Sigmoid colon (tissue), 7 donors: Measurements from ENCODE around the gene KAZN. TPM values are rescaled to one million over a fixed set of nuclear protein-coding genes. Genes with fewer than 3 reads are reported as not detected.

ENCODE experiments used
- DNase-seq: peaks from one replicate; pipeline ENCODE4 v3.0.0-alpha.2; 2019
- H3K27ac ChIP-seq, 4 donors: fragments of 200-600 bp; sonication (generic); one replicate each; pipeline ENCODE4 v1.5.1; 2016 to 2019; ENCODE audit warnings: mild to moderate bottlenecking in 1 of 4
- H3K27me3 ChIP-seq, 3 donors: fragments of 200-600 bp; sonication (generic); one replicate each; pipeline ENCODE4 v1.5.1; 2019; ENCODE audit warnings: mild to moderate bottlenecking in 1 of 3
- H3K36me3 ChIP-seq, 4 donors: fragments of 200-600 bp; sonication (generic); one replicate each; pipeline ENCODE4 v1.5.1; 2016 to 2019
- H3K4me1 ChIP-seq, 4 donors: fragments of 200-600 bp; sonication (generic); one replicate each; pipeline ENCODE4 v1.5.1; 2017 to 2019
- H3K4me3 ChIP-seq, 4 donors: fragments of 200-600 bp; sonication (generic); one replicate each; pipeline ENCODE4 v1.5.1; 2017 to 2019; ENCODE audit warnings: mild to moderate bottlenecking in 2 of 4, moderate library complexity in 1 of 4
- H3K9me3 ChIP-seq, 4 donors: fragments of 200-600 bp in 3 of 4; sonication (generic) in 3 of 4; one replicate each; pipeline versions ENCODE4 v1.5.1 to v1.6.1; 2013 to 2019
- EP300 ChIP-seq, 4 donors: sonication (generic); formaldehyde crosslinking; IDR thresholded peaks; one replicate each; pipeline ENCODE4 v1.6.1; 2017; ENCODE audit warnings: antibody characterized with exemption in 4 of 4
- POLR2A ChIP-seq, 2 donors: fragments of 450-650 bp; IDR thresholded peaks; one replicate each; pipeline ENCODE4 v1.6.1; 2016; ENCODE audit warnings: antibody characterized with exemption in 2 of 2, mild to moderate bottlenecking in 2 of 2, moderate library complexity in 2 of 2
- POLR2AphosphoS5 ChIP-seq, 4 donors: sonication (generic); formaldehyde crosslinking; IDR thresholded peaks; one replicate each; pipeline ENCODE4 v1.6.1; 2017; ENCODE audit warnings: antibody characterized with exemption in 4 of 4
- WGBS, 2 donors: extraction: QIAGEN DNeasy Blood & Tissue Kit; methylation state at CpG; one replicate each; pipeline ENCODE4 v1.1.7; 2013; 5-methylcytosine and 5-hydroxymethylcytosine counted together
- intact Hi-C: fragments of 100-400 bp; cut with DNase I; formaldehyde crosslinking; loops from one replicate; pipeline ENCODE4 v1.15.1; 2023
- polyA plus RNA-seq, 3 donors: library from polyadenylated mRNA; stranded (reverse); fragments of 200-250 nt; gene quantifications; one replicate each; pipeline ENCODE4 v1.2.3, GENCODE V29; 2013
- total RNA-seq, 4 donors: library from RNA; depleted of rRNA; stranded (reverse); fragments of >200 nt; gene quantifications; one replicate each; pipeline ENCODE4 v1.1.0, GENCODE V29; 2016
- TF ChIP-seq, protein P1 (sequence below), 4 experiments: fragments of 450-650 bp in 3 of 4; fragments of 200-600 bp in 1 of 4; IDR thresholded peaks; one replicate each; pipeline ENCODE4 v1.5.1; 2016 to 2019; ENCODE audit warnings: antibody characterized with exemption in 4 of 4, mild to moderate bottlenecking in 3 of 4, moderate library complexity in 2 of 4
- donor health status: healthy with polysubstance abuse.
- donor health status: Bipolar disorder and iron deficiency.
- donor health status: healthy.

The KAZN gene
- total and polyA plus RNA-seq, 7 donors, result 2.5 to 11.4 (median 5.6) TPM

DNA sequence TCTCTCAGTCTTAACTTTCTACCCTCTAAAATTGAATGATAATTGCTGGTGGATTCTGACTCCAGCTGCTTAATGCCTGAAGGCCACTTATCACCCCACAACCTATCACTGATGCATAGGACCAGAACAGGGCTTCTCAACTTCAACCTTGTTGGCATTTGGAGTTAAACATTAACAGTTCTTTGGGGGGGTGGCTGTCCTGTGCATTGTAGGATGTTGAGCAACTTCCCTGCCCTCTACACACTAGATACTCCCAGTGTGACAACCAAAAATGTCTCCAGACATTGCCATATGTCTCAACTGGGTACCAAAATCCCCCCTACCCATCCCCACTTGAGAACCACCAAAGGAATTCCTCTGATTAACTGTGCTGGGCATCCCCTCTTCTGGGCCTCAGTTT is 279.6 kb downstream of the KAZN start:
- Histone ChIP-seq H3K27ac (no peak overlapping the region), H3K4me3 (no peak overlapping the region), H3K4me1 (no peaks in the 10 kb centered on the region), H3K36me3 (no peaks in the 10 kb centered on the region), H3K27me3 (no peaks in the 10 kb centered on the region), H3K9me3 (no peaks in the 10 kb centered on the region)
- TF ChIP-seq POLR2A (IDR thresholded peaks at IDR 0.05) (no peak), POLR2AphosphoS5 (IDR thresholded peaks at IDR 0.05) (no peak), EP300 (IDR thresholded peaks at IDR 0.05) (no peak)
- TF ChIP-seq, protein P1, sequence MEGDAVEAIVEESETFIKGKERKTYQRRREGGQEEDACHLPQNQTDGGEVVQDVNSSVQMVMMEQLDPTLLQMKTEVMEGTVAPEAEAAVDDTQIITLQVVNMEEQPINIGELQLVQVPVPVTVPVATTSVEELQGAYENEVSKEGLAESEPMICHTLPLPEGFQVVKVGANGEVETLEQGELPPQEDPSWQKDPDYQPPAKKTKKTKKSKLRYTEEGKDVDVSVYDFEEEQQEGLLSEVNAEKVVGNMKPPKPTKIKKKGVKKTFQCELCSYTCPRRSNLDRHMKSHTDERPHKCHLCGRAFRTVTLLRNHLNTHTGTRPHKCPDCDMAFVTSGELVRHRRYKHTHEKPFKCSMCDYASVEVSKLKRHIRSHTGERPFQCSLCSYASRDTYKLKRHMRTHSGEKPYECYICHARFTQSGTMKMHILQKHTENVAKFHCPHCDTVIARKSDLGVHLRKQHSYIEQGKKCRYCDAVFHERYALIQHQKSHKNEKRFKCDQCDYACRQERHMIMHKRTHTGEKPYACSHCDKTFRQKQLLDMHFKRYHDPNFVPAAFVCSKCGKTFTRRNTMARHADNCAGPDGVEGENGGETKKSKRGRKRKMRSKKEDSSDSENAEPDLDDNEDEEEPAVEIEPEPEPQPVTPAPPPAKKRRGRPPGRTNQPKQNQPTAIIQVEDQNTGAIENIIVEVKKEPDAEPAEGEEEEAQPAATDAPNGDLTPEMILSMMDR (IDR thresholded peaks at IDR 0.05), result no peak
- DNase-seq, result no peak
- intact Hi-C loops, result no loop called here

DNA sequence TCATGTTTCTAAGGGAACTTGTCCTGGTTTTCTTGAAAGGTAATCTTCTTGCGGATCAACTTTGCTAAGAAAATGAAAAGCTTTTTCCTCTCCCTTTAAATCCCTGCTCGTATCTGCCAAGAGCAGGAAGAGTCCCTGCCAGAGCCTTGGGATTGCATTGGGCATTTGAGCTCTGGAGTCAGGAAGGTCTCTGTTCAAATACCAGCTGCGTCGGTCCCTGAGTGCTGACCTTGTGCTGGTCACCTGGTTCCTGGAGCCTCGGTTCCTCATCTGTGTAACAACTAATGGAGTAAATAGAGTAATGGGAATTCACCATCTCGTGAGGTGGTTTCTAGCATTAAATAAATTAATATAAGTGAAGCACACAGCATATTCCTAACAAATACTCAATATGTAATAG is 280.5 kb downstream of the KAZN start:
- DNase-seq, result no peak
- H3K4me1 ChIP-seq, result no peaks in the 10 kb centered on the region
- H3K27me3 ChIP-seq, result no peaks in the 10 kb centered on the region
- WGBS, 2 donors, result 85 to 95% methylated on average over 6 of the region's 6 CpGs
- no peaks in the 10 kb centered on the region for H3K9me3 ChIP-seq
- intact Hi-C loops, result no loop called here
- H3K36me3 ChIP-seq, result no peaks in the 10 kb centered on the region
- TF ChIP-seq, protein P1 (IDR thresholded peaks at IDR 0.05), result no peak
- TF ChIP-seq POLR2AphosphoS5 (IDR thresholded peaks at IDR 0.05) (no peak), EP300 (IDR thresholded peaks at IDR 0.05) (no peak), POLR2A (IDR thresholded peaks at IDR 0.05) (no peak)
- H3K27ac ChIP-seq, result no peak overlapping the region
- no peak overlapping the region for H3K4me3 ChIP-seq

GRCh38 chr1:14880456-14881316 is 282.2 kb downstream of the KAZN start:
- no peak for DNase-seq
- Histone ChIP-seq H3K36me3 (no peaks in the 10 kb centered on the region), H3K9me3 (no peaks in the 10 kb centered on the region), H3K4me1 (no peaks in the 10 kb centered on the region), H3K27ac (peak overlapping the region in 1 of 4 donors; percentile 3), H3K27me3 (no peaks in the 10 kb centered on the region), H3K4me3 (no peak overlapping the region)
- TF ChIP-seq, protein P1 (IDR thresholded peaks at IDR 0.05), result no peak
- no peak for TF ChIP-seq POLR2AphosphoS5 (IDR thresholded peaks at IDR 0.05)
- TF ChIP-seq POLR2A (IDR thresholded peaks at IDR 0.05), result no peak
- no peak for TF ChIP-seq EP300 (IDR thresholded peaks at IDR 0.05)
- WGBS, 2 donors, result 82% methylated on average over 7 of the region's 7 CpGs
- intact Hi-C loops, result no loop called here

DNA sequence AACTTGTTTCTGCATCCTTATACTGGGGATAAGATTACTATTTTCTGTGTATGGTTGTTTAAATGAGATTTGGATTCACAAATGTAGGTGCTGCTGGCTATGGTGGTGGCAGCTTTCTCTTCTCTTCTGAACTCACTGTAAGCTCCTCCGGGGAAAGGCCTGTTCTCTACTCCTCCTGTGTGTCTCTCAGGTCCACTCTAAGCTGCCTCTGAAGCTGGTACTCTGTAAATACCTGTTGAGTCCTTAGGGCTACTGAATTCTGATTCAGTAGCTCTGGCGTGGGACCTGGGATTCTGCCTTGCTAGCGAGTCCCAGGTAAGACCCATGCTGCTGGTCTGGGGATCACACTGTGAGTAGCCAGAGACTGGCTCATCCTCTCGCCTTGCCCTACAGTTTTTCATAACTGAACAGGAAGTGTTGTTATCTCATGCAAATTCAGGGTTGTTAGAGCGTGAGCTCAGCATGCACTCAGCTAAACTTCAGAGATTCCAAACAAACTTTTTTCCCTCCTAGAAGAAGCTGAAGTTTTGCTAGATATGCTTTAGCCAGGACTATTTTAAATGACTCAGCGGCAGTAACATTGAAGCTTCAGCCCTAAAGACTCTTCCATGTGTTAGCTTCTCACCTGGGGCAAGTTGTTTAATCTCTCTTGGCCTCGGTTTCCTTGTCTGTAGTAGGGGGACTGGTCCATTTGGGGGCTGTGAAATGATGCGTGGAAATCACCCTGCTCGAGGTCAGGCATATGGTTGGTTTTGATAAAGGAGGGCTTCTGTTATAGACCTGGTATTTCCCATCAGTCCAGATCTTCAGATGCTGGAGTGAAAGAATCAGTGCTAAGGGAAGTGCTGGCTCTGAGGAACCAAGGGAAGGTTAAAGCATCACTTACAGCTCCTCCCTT is 283.5 kb downstream of the KAZN start:
- Histone ChIP-seq H3K36me3 (no peaks in the 10 kb centered on the region), H3K4me3 (no peak overlapping the region), H3K4me1 (no peaks in the 10 kb centered on the region), H3K27ac (no peak overlapping the region), H3K9me3 (no peaks in the 10 kb centered on the region), H3K27me3 (no peaks in the 10 kb centered on the region)
- TF ChIP-seq, protein P1 (IDR thresholded peaks at IDR 0.05), result no peak
- WGBS, 2 donors, result 59 to 72% methylated on average over 9 of the region's 9 CpGs
- intact Hi-C loops, result no loop called here
- no peak for DNase-seq
